DND-41 (cell line): ENCODE data around the gene YIPF5.

Experiments
- ATAC-seq: fragments of 200-7000 bp; cut with Tn5 transposase; 3 replicates; pipeline ENCODE4 v1.9.1; 2021; ENCODE audit warnings: low read depth; ENCODE audit not compliant: insufficient read depth
- DNase-seq: peaks from one replicate; pipeline ENCODE4 v3.0.0-alpha.2; 2020
- H2AFZ ChIP-seq: 2 replicates; pipeline ENCODE4 v1.6.0; 2012; ENCODE audit warnings: low read depth, low read length
- H3K27ac ChIP-seq: 2 replicates; pipeline ENCODE4 v1.5.1; 2012; ENCODE audit warnings: low read length, inconsistent platforms
- H3K27me3 ChIP-seq: fragments of 200-600 bp; sonication (generic); 2 replicates; pipeline ENCODE4 v1.6.0; 2012; ENCODE audit warnings: low read length, mild to moderate bottlenecking, inconsistent platforms; ENCODE audit not compliant: insufficient read depth, poor library complexity
- H3K36me3 ChIP-seq: 2 replicates; pipeline ENCODE4 v1.5.1; 2012; ENCODE audit warnings: low read length, inconsistent platforms; ENCODE audit not compliant: insufficient read depth
- H3K4me1 ChIP-seq: 2 replicates; pipeline ENCODE4 v1.5.1; 2012; ENCODE audit warnings: mild to moderate bottlenecking, low read length; ENCODE audit not compliant: insufficient read depth
- H3K4me2 ChIP-seq: 2 replicates; pipeline ENCODE4 v1.6.0; 2012; ENCODE audit warnings: mild to moderate bottlenecking, moderate library complexity, low read length, inconsistent platforms; ENCODE audit not compliant: insufficient read depth
- H3K4me3 ChIP-seq, 2 experiments: fragments of 200-600 bp in 1 of 2; shearing (Covaris generic) in 1 of 2; 2 replicates each; pipeline ENCODE4 v1.5.1; 2012 to 2016; ENCODE audit warnings: inconsistent platforms in 2 of 2, low read length in 2 of 2, mild to moderate bottlenecking in 2 of 2, low read depth in 1 of 2, moderate library complexity in 1 of 2
- H3K79me2 ChIP-seq: 2 replicates; pipeline ENCODE4 v1.6.0; 2012; ENCODE audit warnings: low read length, inconsistent platforms; ENCODE audit not compliant: insufficient read depth
- H3K9ac ChIP-seq: 2 replicates; pipeline ENCODE4 v1.6.0; 2012; ENCODE audit warnings: low read depth, mild to moderate bottlenecking, inconsistent platforms, low read length, moderate library complexity
- H3K9me3 ChIP-seq: 2 replicates; pipeline ENCODE4 v1.5.1; 2012; ENCODE audit warnings: low read length, moderate library complexity, mild to moderate bottlenecking, inconsistent platforms; ENCODE audit not compliant: insufficient read depth, severe bottlenecking
- H4K20me1 ChIP-seq: 2 replicates; pipeline ENCODE4 v1.6.0; 2012; ENCODE audit warnings: low read length; ENCODE audit not compliant: insufficient read depth
- EZH2 ChIP-seq: IDR thresholded peaks from 3 replicates; pipeline ENCODE4 v1.6.1; 2012; ENCODE audit warnings: borderline replicate concordance, low read depth, mild to moderate bottlenecking, moderate library complexity, low read length, inconsistent platforms; ENCODE audit not compliant: severe bottlenecking
- TF ChIP-seq, protein P1 (sequence below): IDR thresholded peaks from 2 replicates; pipeline ENCODE4 v1.5.1; 2012; ENCODE audit warnings: borderline replicate concordance, low read length, moderate library complexity, mild to moderate bottlenecking; ENCODE audit not compliant: poor library complexity, severe bottlenecking; ENCODE audit errors: extremely low read depth

The YIPF5 gene

DNA sequence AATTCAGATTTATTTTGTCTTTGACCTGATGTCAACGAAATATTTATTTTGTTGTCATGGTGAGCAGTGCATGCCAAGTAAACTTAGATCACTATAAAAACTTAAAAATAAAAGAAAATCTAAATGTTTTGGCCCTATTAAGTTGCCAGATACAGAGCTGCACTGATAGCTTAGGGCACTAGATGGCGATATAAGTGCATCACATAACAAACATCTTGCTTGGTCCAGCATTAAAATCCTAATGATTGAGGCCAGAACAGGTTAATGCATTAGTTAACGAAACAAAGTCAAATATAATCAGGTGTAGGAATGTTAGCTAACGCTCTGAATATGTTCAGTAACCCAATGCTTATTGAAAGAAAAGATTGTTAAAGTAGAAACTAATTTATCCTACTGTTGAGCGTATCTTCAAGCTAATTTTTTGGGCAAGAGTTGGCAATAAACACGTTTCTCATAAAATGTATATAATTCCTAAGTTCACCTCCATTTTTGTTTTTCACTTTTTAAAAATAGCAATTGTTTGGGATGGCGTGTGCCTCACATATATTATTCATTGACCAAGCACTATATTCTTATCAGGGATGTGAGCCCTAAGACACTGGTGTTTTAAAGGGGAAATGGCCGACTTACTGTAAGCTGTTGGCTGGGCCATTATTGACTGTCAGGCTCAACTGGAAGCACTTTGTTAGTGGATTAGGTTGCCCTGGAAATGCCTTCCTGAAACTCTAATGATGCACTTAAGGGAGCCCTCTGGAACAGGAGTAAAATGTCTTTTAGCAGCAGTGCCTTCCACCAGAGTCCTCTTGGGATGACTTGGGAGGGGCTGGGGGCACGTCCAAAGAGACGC is 33.5 kb upstream of the YIPF5 start:
- TF ChIP-seq, protein P1, sequence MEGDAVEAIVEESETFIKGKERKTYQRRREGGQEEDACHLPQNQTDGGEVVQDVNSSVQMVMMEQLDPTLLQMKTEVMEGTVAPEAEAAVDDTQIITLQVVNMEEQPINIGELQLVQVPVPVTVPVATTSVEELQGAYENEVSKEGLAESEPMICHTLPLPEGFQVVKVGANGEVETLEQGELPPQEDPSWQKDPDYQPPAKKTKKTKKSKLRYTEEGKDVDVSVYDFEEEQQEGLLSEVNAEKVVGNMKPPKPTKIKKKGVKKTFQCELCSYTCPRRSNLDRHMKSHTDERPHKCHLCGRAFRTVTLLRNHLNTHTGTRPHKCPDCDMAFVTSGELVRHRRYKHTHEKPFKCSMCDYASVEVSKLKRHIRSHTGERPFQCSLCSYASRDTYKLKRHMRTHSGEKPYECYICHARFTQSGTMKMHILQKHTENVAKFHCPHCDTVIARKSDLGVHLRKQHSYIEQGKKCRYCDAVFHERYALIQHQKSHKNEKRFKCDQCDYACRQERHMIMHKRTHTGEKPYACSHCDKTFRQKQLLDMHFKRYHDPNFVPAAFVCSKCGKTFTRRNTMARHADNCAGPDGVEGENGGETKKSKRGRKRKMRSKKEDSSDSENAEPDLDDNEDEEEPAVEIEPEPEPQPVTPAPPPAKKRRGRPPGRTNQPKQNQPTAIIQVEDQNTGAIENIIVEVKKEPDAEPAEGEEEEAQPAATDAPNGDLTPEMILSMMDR: peak; percentile 88
- no peak for TF ChIP-seq EZH2
- peaks cover 35% of the 10 kb centered on the region for H3K27me3 ChIP-seq
- H3K9ac ChIP-seq: no peak overlapping the region
- H3K4me3 ChIP-seq: no peak overlapping the region
- no peak overlapping the region for H3K4me2 ChIP-seq
- peak; percentile 77 for ATAC-seq
- H3K9me3 ChIP-seq: no peaks in the 10 kb centered on the region
- peak; percentile 45 for DNase-seq
- H4K20me1 ChIP-seq: no peaks in the 10 kb centered on the region
- H2AFZ ChIP-seq: no peak overlapping the region
- no peaks in the 10 kb centered on the region for H3K36me3 ChIP-seq
- no peak overlapping the region for H3K27ac ChIP-seq
- no peaks in the 10 kb centered on the region for H3K79me2 ChIP-seq
- no peaks in the 10 kb centered on the region for H3K4me1 ChIP-seq

DNA sequence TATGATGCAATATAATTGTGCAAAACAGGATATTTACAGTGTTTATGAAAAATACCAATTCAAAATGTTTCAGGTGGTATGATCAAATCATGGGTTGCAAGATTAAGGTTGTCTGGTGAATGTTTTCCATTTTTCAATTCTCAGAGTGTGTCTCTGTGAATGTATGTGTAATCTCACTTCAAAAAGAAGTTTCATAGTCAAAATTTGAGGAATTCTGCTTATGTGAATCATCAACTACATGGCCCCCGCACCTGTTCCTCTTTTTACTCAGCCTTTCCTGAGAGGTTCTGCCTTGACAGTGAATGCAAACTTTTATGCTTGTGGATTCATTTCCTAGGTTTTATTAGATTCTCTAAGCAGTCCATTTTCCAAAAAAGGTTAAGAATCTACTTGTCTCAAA is 32.3 kb upstream of the YIPF5 start:
- DNase-seq: no peak
- ATAC-seq: no peak
- H3K27me3 ChIP-seq: peaks cover 33% of the 10 kb centered on the region
- H3K4me1 ChIP-seq: no peaks in the 10 kb centered on the region
- H2AFZ ChIP-seq: no peak overlapping the region
- H3K4me2 ChIP-seq: no peak overlapping the region
- H3K79me2 ChIP-seq: no peaks in the 10 kb centered on the region
- H3K9ac ChIP-seq: no peak overlapping the region
- H3K27ac ChIP-seq: no peak overlapping the region
- TF ChIP-seq EZH2: no peak
- TF ChIP-seq, protein P1: no peak
- no peaks in the 10 kb centered on the region for H3K9me3 ChIP-seq
- H4K20me1 ChIP-seq: no peaks in the 10 kb centered on the region
- no peaks in the 10 kb centered on the region for H3K36me3 ChIP-seq
- H3K4me3 ChIP-seq: no peak overlapping the region

DNA sequence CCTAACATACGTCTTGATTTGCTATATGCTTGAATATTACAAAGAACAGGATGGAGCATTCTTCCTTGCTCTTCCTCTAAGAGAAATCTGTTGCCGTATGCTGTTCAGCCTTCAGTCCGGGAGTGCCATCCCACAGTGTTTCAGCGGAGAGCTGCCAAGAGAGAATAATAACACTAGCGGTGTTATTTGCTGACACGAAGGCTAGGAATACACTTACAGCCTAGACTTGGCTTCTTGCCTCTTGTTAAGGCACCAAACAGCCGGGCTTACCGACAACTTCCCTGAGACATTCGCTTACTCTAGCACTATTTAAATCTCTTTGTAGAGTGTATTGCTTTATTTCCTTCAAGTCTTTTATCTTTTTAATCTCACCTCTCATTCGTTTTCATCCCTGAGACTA is 31.6 kb upstream of the YIPF5 start:
- Histone ChIP-seq H2AFZ (no peak overlapping the region), H3K27ac (no peak overlapping the region), H3K4me1 (no peaks in the 10 kb centered on the region), H3K36me3 (no peaks in the 10 kb centered on the region), H3K27me3 (peaks cover 29% of the 10 kb centered on the region), H3K4me3 (no peak overlapping the region), H3K79me2 (no peaks in the 10 kb centered on the region), H3K4me2 (no peak overlapping the region), H3K9ac (no peak overlapping the region), H3K9me3 (no peaks in the 10 kb centered on the region), H4K20me1 (no peaks in the 10 kb centered on the region)
- DNase-seq (no peak), ATAC-seq (no peak)
- TF ChIP-seq EZH2: no peak
- TF ChIP-seq, protein P1: no peak

DNA sequence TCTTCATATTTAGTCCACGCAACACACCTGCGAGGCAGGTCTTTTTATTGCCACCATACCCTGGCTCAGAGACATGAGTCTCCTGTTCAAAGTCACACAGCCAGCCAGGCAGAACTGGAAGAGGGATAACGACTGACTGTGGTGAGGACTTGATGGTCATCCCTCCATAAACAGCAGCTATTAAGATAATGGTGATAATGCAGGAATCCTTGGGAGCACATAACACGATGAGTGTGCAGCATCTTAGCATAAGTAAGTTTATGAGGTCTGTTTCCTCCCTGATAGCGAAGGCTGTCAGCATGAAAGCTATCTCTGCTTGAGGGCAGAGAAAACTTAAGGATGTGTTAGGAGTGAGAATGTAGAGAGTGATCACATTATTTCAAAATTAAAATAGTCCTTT is 31.1 kb upstream of the YIPF5 start:
- H3K4me2 ChIP-seq: no peak overlapping the region
- TF ChIP-seq, protein P1: no peak
- TF ChIP-seq EZH2: no peak
- peaks cover 24% of the 10 kb centered on the region for H3K27me3 ChIP-seq
- H3K9me3 ChIP-seq: no peaks in the 10 kb centered on the region
- no peak overlapping the region for H2AFZ ChIP-seq
- no peaks in the 10 kb centered on the region for H3K36me3 ChIP-seq
- H3K4me1 ChIP-seq: no peaks in the 10 kb centered on the region
- DNase-seq: no peak
- no peak overlapping the region for H3K27ac ChIP-seq
- ATAC-seq: no peak
- no peaks in the 10 kb centered on the region for H4K20me1 ChIP-seq
- H3K79me2 ChIP-seq: no peaks in the 10 kb centered on the region
- no peak overlapping the region for H3K4me3 ChIP-seq
- H3K9ac ChIP-seq: no peak overlapping the region
